HepG2 (cell line): ENCODE results near the gene ADAMTS17. TPM values are rescaled to one million over a fixed set of nuclear protein-coding genes. Genes with fewer than 3 reads are reported as not detected.

Experiments
- ATAC-seq: fragments of 200-7000 bp; cut with Tn5 transposase; 3 replicates; pipeline ENCODE4 v1.9.1; 2020; ENCODE audit warnings: mild to moderate bottlenecking, moderate library complexity
- BruUV-seq: library from RNA; stranded (reverse); fragments of 400-500 nt; replicated peaks from 2 replicates; lab custom pipeline; 2021; lab: Mats Ljungman, UMichigan
- CTCF ChIA-PET: fragments of 300-600 bp; formaldehyde crosslinking; extraction: SDS; loops from one replicate; lab custom pipeline; 2021; ENCODE audit warnings: low total read pairs, inconsistent platforms, low intra/inter-chr PET ratio; lab: Yijun Ruan, JAX
- POLR2A ChIA-PET: fragments of 350-600 bp; sonication (Branson Sonifier 250); formaldehyde crosslinking; loops from one replicate; lab custom pipeline; 2020; ENCODE audit warnings: antibody characterized with exemption, inconsistent platforms; lab: Yijun Ruan, JAX
- DNase-seq: peaks from one replicate; pipeline ENCODE4 v3.0.0-alpha.2; 2015; ENCODE audit warnings: low spot score
- FAIRE-seq: peaks from 3 replicates; lab custom pipeline; 2011; peaks lifted over from hg19 to GRCh38; lab: Jason Lieb, UNC
- H2AFZ ChIP-seq: one replicate; pipeline ENCODE4 v1.6.1; 2011; ENCODE audit warnings: low read length, inconsistent platforms
- H3K27ac ChIP-seq: fragments of 300-600 bp; 3 replicates; pipeline ENCODE4 v1.8.0; 2011; ENCODE audit warnings: mixed run types, mild to moderate bottlenecking, mixed read lengths, low read length, inconsistent platforms; ENCODE audit not compliant: insufficient read depth; ENCODE audit errors: extremely low read length
- H3K27me3 ChIP-seq, 2 experiments: fragments of 200-600 bp in 1 of 2; 2 replicates in 1 of 2; 3 replicates in 1 of 2; pipeline versions ENCODE4 v1.6.0 to v1.8.0; 2011; ENCODE audit warnings: low read length in 2 of 2, mild to moderate bottlenecking in 2 of 2, moderate library complexity in 2 of 2, inconsistent platforms in 1 of 2; ENCODE audit not compliant: insufficient read depth in 2 of 2, control insufficient read depth in 1 of 2
- H3K36me3 ChIP-seq, 2 experiments: fragments of 200-600 bp in 1 of 2; replicated peaks in 1 of 2; 2 replicates in 1 of 2; 3 replicates in 1 of 2; pipeline versions ENCODE4 v1.5.1 to v1.8.0; 2011; ENCODE audit warnings: low read length in 2 of 2, inconsistent platforms in 1 of 2; ENCODE audit not compliant: insufficient read depth in 2 of 2, control insufficient read depth in 1 of 2
- H3K4me1 ChIP-seq: 2 replicates; pipeline ENCODE4 v1.5.1; 2012; ENCODE audit warnings: low read length, inconsistent platforms; ENCODE audit not compliant: insufficient read depth
- H3K4me2 ChIP-seq: 2 replicates; pipeline ENCODE4 v1.6.0; 2011; ENCODE audit warnings: low read depth, low read length, inconsistent platforms
- H3K4me3 ChIP-seq, 3 experiments: fragments of 200-600 bp in 1 of 3; sonication (generic), shearing (Covaris generic) in 1 of 3; replicated peaks in 1 of 3; 2 replicates each; pipeline ENCODE4 v1.5.1; 2011 to 2016; ENCODE audit warnings: low read length in 3 of 3, inconsistent platforms in 2 of 3, low read depth in 2 of 3, mild to moderate bottlenecking in 2 of 3, control low read depth in 1 of 3, mixed read lengths in 1 of 3; ENCODE audit not compliant: insufficient read depth in 1 of 3
- H3K79me2 ChIP-seq: one replicate; pipeline ENCODE4 v1.6.1; 2011; ENCODE audit warnings: low read length, inconsistent platforms; ENCODE audit not compliant: insufficient read depth
- H3K9ac ChIP-seq: 2 replicates; pipeline ENCODE4 v1.6.0; 2011; ENCODE audit warnings: mild to moderate bottlenecking, low read depth, low read length, inconsistent platforms; ENCODE audit not compliant: insufficient read depth
- H3K9me3 ChIP-seq: 2 replicates; pipeline ENCODE4 v1.5.1; 2012; ENCODE audit warnings: mild to moderate bottlenecking, low read length
- H4K20me1 ChIP-seq: 2 replicates; pipeline ENCODE4 v1.6.0; 2011; ENCODE audit warnings: inconsistent platforms, mild to moderate bottlenecking, low read length, moderate library complexity; ENCODE audit not compliant: insufficient read depth
- AKAP8 ChIP-seq: sonication (generic); formaldehyde crosslinking; IDR thresholded peaks from 2 replicates; pipeline ENCODE4 v1.5.1; 2020; ENCODE audit warnings: mild to moderate bottlenecking, missing genetic modification reagents
- DDIT3 ChIP-seq: sonication (generic); formaldehyde crosslinking; IDR thresholded peaks from 2 replicates; pipeline ENCODE4 v1.4.0; 2020; ENCODE audit warnings: mild to moderate bottlenecking, missing genetic modification reagents
- FOXO4 ChIP-seq: sonication (generic); formaldehyde crosslinking; conservative IDR thresholded peaks from 2 replicates; pipeline ENCODE4 v1.8.1; 2023; ENCODE audit warnings: missing genetic modification reagents
- TFDP2 ChIP-seq: sonication (generic); formaldehyde crosslinking; IDR thresholded peaks from 2 replicates; pipeline ENCODE4 v1.4.0; 2020; ENCODE audit warnings: missing genetic modification reagents
- ZBTB1 ChIP-seq: sonication (generic); formaldehyde crosslinking; IDR thresholded peaks from 2 replicates; pipeline ENCODE4 v1.4.0; 2020; ENCODE audit warnings: missing genetic modification reagents, borderline replicate concordance
- ZBTB42 ChIP-seq: sonication (generic); formaldehyde crosslinking; IDR thresholded peaks from 2 replicates; pipeline ENCODE4 v1.5.0; 2020; ENCODE audit warnings: mild to moderate bottlenecking, missing genetic modification reagents
- ZNF136 ChIP-seq: sonication (generic); formaldehyde crosslinking; IDR thresholded peaks from 2 replicates; pipeline ENCODE4 v1.8.1; 2022; ENCODE audit warnings: low read depth, mild to moderate bottlenecking, moderate library complexity, missing genetic modification reagents
- ZNF382 ChIP-seq: sonication (generic); formaldehyde crosslinking; IDR thresholded peaks from 2 replicates; pipeline ENCODE4 v1.5.0; 2020; ENCODE audit warnings: missing genetic modification reagents, mild to moderate bottlenecking, borderline replicate concordance
- ZNF614 ChIP-seq: IDR thresholded peaks from 2 replicates; pipeline ENCODE4 v1.6.1; 2018; ENCODE audit warnings: missing biosample characterization, missing genetic modification reagents, inconsistent platforms, borderline replicate concordance
- WGBS: methylation state at CpG from one replicate; pipeline ENCODE4 v1.1.6; 2017; ENCODE audit warnings: low lambda C conversion rate; 5-methylcytosine and 5-hydroxymethylcytosine counted together
- in situ Hi-C: cut with HindIII; loops from 2 replicates; pipeline ENCODE4 v1.10.0; 2017; ENCODE audit warnings: low pct_unique_long_range_greater_than_20kb; ENCODE audit not compliant: extremely low pct_ligation_motif_present
- intact Hi-C: fragments of 100-400 bp; cut with micrococcal nuclease; formaldehyde crosslinking; loops from one replicate; pipeline ENCODE4 v1.10.0; 2022; ENCODE audit not compliant: unreplicated experiment
- polyA plus RNA-seq, 8 experiments: library from polyadenylated mRNA; depleted of rRNA in 3 of 8; stranded (reverse) in 7 of 8; unstranded in 1 of 8; fragments of >200 nt; fragmentation: Illumina TruSeq in 4 of 8; extraction: Trizol in 4 of 8; gene quantifications; 2 replicates each; pipeline versions ENCODE4 v1.2.1 to v1.2.3, GENCODE V29; 2011 to 2016; ENCODE audit warnings: low read depth in 4 of 8, missing spikeins in 1 of 8, mixed read lengths in 1 of 8; ENCODE audit not compliant: insufficient read depth in 1 of 8
- total RNA-seq, 5 experiments: library from RNA; depleted of rRNA; stranded (reverse); fragments of >200 nt; fragmentation: Illumina TruSeq; extraction: Trizol; gene quantifications; 2 replicates each; pipeline ENCODE4 v1.2.3, GENCODE V29; 2016; ENCODE audit warnings: low read depth in 1 of 5

ADAMTS17 gene
- total and polyA plus RNA-seq, 2 of the 13 experiments (the other 11 are each of a cell fraction or from before 2014, with no cell fraction given): 0.02 to 0.04 TPM

GRCh38 chr15:100242989-100243388 is 98.8 kb downstream of the ADAMTS17 start:
- H3K27me3 ChIP-seq: no peaks in the 10 kb centered on the region
- H3K9me3 ChIP-seq: no peaks in the 10 kb centered on the region
- FAIRE-seq (no peak), ATAC-seq (no peak), DNase-seq (no peak)
- no peak overlapping the region for H2AFZ ChIP-seq
- BruUV-seq: no TSS peak
- no peaks in the 10 kb centered on the region for H3K36me3 ChIP-seq
- in situ Hi-C loops (no loop called here), intact Hi-C loops (loop anchor here (1.0 kb wide), 1 partner anchor 38 kb away; no protein-coding TSS in a partner anchor)
- 84% methylated on average over 2 of the region's 2 CpGs for whole genome bisulfite sequencing
- no peak overlapping the region for H3K4me2 ChIP-seq
- H3K4me1 ChIP-seq: peaks cover 14% of the 10 kb centered on the region
- CTCF ChIA-PET: no interaction called here
- H4K20me1 ChIP-seq: no peaks in the 10 kb centered on the region
- POLR2A ChIA-PET: no interaction called here
- no peak for TF ChIP-seq ZNF136 (CRISPR knock-in tag)
- no peak for TF ChIP-seq ZNF614 (CRISPR knock-in tag)
- no peak for TF ChIP-seq ZBTB42 (CRISPR knock-in tag)
- no peak for TF ChIP-seq AKAP8 (CRISPR knock-in tag)
- no peak for TF ChIP-seq FOXO4 (CRISPR knock-in tag)
- TF ChIP-seq DDIT3 (CRISPR knock-in tag): no peak
- TF ChIP-seq ZNF382 (CRISPR knock-in tag): no peak
- no peak for TF ChIP-seq ZBTB1 (CRISPR knock-in tag)
- no peak for TF ChIP-seq TFDP2 (CRISPR knock-in tag)
- no peak overlapping the region for H3K27ac ChIP-seq
- H3K79me2 ChIP-seq: no peaks in the 10 kb centered on the region
- H3K4me3 ChIP-seq: no peak overlapping the region
- H3K9ac ChIP-seq: no peak overlapping the region
